GM10266 (cell line): ENCODE results near the gene CHAMP1.

Experiments
- DNase-seq: peaks from one replicate; pipeline ENCODE4 v3.0.0; 2012; ENCODE audit errors: extremely low spot score
- TF ChIP-seq, protein P1 (sequence below): IDR thresholded peaks from 2 replicates; pipeline ENCODE4 v1.5.1; 2012; ENCODE audit warnings: mild to moderate bottlenecking, low read depth; ENCODE audit not compliant: control insufficient read depth, insufficient read depth; ENCODE audit errors: missing control alignments

The CHAMP1 gene

GRCh38 chr13:114272977-114273376 is 41.3 kb upstream of the CHAMP1 start:
- no peak for DNase-seq
- TF ChIP-seq, protein P1, sequence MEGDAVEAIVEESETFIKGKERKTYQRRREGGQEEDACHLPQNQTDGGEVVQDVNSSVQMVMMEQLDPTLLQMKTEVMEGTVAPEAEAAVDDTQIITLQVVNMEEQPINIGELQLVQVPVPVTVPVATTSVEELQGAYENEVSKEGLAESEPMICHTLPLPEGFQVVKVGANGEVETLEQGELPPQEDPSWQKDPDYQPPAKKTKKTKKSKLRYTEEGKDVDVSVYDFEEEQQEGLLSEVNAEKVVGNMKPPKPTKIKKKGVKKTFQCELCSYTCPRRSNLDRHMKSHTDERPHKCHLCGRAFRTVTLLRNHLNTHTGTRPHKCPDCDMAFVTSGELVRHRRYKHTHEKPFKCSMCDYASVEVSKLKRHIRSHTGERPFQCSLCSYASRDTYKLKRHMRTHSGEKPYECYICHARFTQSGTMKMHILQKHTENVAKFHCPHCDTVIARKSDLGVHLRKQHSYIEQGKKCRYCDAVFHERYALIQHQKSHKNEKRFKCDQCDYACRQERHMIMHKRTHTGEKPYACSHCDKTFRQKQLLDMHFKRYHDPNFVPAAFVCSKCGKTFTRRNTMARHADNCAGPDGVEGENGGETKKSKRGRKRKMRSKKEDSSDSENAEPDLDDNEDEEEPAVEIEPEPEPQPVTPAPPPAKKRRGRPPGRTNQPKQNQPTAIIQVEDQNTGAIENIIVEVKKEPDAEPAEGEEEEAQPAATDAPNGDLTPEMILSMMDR = no peak

DNA sequence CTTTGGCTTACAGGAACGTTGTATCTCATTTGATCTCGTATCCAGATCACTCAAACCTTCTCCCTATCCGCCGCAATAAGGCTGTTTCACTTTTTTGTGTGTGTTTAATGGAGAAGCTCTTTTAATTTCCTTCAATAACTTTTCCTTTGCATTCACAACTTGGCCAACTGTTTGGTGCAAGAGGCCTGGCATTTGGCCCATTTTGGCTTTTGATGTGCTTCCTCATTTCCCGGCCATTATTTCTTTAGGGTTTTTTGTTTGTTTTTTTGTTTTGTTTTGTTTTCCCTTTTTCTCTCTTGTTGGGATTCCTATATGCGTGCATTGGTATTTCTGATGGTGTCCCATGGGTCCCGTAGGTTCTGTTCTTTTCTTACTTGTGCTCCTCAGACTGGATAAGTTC is 39.0 kb upstream of the CHAMP1 start:
- DNase-seq = no peak
- TF ChIP-seq, protein P1 = no peak

DNA sequence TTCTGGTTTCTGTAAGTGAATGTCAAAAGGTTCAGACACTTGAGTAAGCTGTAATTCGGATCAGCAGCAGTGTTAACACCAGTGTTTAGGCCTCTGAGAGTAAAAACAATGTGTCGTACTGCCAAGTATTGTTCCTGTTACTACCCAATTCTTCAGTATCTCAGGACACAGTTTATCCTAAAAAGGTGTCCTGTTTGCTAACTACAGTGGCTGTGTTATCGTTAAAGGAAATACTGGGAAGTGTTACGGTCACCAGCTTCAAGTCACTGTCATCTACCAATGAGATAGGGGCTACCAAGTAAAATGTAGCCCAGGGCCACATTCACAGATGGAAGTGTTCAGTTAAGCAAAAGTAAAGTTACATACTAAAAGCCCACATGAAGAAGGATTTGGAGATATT is 35.2 kb upstream of the CHAMP1 start:
- DNase-seq = no peak
- TF ChIP-seq, protein P1 = no peak

- TF ChIP-seq, protein P1 = no peak
- DNase-seq = no peak
Measured at GRCh38 chr13:114279758-114280355, 34.4 kb upstream of the CHAMP1 start.

DNA sequence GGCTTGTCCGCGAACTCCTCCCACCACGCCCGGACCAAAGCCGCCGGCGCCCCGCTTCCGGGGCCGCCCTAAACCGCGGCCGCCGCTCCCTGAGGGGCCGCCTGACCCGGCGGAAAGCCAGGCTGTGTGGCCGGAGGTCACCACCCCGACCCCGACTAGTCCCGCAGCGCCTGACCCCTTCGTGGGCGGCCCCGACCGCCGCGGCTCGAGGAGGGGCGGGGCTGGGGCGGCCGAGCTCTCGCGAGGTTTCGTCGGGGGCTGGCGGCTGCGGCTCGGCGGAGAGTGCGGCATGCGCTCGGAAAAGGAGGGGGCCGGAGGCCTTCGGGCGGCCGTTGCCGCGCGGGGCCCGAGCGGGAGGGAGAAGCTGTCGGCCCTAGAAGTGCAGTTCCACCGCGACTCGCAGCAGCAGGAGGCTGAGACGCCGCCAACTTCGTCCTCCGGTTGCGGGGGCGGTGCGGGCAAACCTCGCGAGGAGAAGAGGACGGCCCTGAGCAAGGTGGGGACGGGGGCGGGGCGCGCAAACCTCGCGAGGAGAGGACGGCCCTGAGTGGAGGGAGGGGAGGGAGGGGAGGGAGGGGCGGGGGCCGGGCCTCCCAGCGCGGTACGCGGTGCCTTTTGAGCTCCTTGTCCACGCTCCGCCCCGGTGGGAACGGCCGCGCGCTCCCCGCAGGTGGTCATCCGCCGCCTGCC is 32.8 kb upstream of the CHAMP1 start, which contains the start of gene UPF3A:
TSS of gene UPF3A (plus strand) at position 251 of the 690 bp plus-strand sequence. CDS start at position 290, 39 bp downstream.
- TF ChIP-seq, protein P1 = no peak
- peak; percentile 94 for DNase-seq

DNA sequence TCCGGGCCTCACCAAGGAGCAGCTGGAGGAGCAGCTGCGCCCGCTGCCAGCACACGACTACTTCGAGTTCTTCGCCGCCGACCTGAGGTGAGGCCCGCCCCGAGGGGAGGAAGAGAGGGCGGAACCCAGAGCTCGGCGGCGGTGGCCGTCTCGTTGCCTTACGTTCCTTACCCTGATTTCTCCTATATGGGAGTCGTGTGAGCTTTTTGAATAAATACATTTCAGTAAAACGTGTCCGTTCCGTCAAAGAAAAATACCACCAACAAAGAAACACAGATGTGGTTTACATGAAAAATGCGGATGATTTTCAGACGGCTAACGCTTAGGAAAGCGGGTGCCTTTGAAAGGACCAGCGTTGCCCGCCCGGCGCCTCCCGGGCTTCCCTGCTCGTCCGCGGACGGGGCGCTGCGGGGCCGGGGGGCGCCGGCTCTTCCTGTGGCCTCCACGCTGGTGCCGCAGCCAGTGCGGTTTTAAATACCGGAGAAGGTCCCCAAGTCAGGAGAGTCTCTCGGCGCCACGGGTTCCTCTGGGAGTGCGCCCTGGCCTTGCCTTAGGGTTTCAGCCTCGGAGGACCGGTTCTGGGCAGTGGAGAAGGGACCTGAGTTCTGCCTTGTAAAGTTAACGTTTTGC is 32.1 kb upstream of the CHAMP1 start:
- peak; percentile 80 for DNase-seq
- TF ChIP-seq, protein P1 = no peak

GRCh38 chr13:114283576-114283975 is 30.7 kb upstream of the CHAMP1 start:
- DNase-seq = no peak
- TF ChIP-seq, protein P1 = no peak
